Neural progenitor cell (in vitro differentiated cells): ENCODE measurements around the gene CANT1. TPM values are rescaled to one million over a fixed set of nuclear protein-coding genes. Genes with fewer than 3 reads are reported as not detected.

Experiments used
- DNase-seq: peaks from one replicate; pipeline ENCODE4 v3.0.0-alpha.2; 2016; ENCODE audit warnings: low spot score
- H2AFZ ChIP-seq: fragments of 200-600 bp; sonication (generic); replicated peaks from 2 replicates; pipeline ENCODE4 v1.6.1; 2016; ENCODE audit warnings: antibody characterized with exemption
- H3F3A ChIP-seq: fragments of 200-600 bp; sonication (generic); 2 replicates; pipeline ENCODE4 v1.6.1; 2016; ENCODE audit warnings: antibody characterized with exemption, low read depth
- H3K27ac ChIP-seq: fragments of 200-600 bp; sonication (generic); 2 replicates; pipeline ENCODE4 v1.5.1; 2016; ENCODE audit warnings: mild to moderate bottlenecking
- H3K27me3 ChIP-seq: fragments of 200-600 bp; sonication (generic); 2 replicates; pipeline ENCODE4 v1.6.1; 2016; ENCODE audit warnings: mild to moderate bottlenecking, moderate library complexity
- H3K36me3 ChIP-seq: fragments of 200-600 bp; sonication (generic); 2 replicates; pipeline ENCODE4 v1.5.1; 2016
- H3K4me1 ChIP-seq: fragments of 200-600 bp; sonication (generic); 2 replicates; pipeline ENCODE4 v1.6.1; 2016; ENCODE audit warnings: mixed run types
- H3K4me2 ChIP-seq: fragments of 200-600 bp; sonication (generic); 2 replicates; pipeline ENCODE4 v1.6.1; 2016
- H3K4me3 ChIP-seq: fragments of 200-600 bp; sonication (generic); 2 replicates; pipeline ENCODE4 v1.5.1; 2016
- H3K79me2 ChIP-seq: fragments of 200-600 bp; sonication (generic); 2 replicates; pipeline ENCODE4 v1.6.1; 2016; ENCODE audit warnings: low read depth
- H3K9ac ChIP-seq: fragments of 200-600 bp; sonication (generic); 2 replicates; pipeline ENCODE4 v1.6.1; 2016
- H3K9me3 ChIP-seq: fragments of 200-600 bp; sonication (generic); 2 replicates; pipeline ENCODE4 v1.5.1; 2016; ENCODE audit warnings: low read depth
- H4K20me1 ChIP-seq: fragments of 200-600 bp; sonication (generic); 2 replicates; pipeline ENCODE4 v1.6.1; 2016; ENCODE audit warnings: low read depth
- H3K27ac Mint-ChIP-seq: 3 replicates; pipeline ENCODE4 v1.8.0; 2021; ENCODE audit warnings: mixed read lengths
- H3K27me3 Mint-ChIP-seq: 2 replicates; pipeline ENCODE4 v1.8.0; 2022; ENCODE audit warnings: low read depth, mild to moderate bottlenecking, inconsistent platforms, moderate library complexity, mixed read lengths; ENCODE audit not compliant: insufficient read depth
- H3K36me3 Mint-ChIP-seq: 3 replicates; pipeline ENCODE4 v1.8.0; 2021; ENCODE audit warnings: mixed read lengths
- H3K4me1 Mint-ChIP-seq: 3 replicates; pipeline ENCODE4 v1.8.0; 2021; ENCODE audit warnings: mixed read lengths
- H3K4me3 Mint-ChIP-seq: 3 replicates; pipeline ENCODE4 v1.8.0; 2021; ENCODE audit warnings: mild to moderate bottlenecking, moderate library complexity, mixed read lengths
- H3K9me3 Mint-ChIP-seq: 3 replicates; pipeline ENCODE4 v1.8.0; 2020; ENCODE audit warnings: mixed read lengths
- CTCF ChIP-seq: fragments of 200-600 bp; sonication (generic); IDR thresholded peaks from 2 replicates; pipeline ENCODE4 v1.5.1; 2017; ENCODE audit warnings: antibody characterized with exemption, mild to moderate bottlenecking
- EZH2 ChIP-seq: fragments of 200-600 bp; sonication (generic); IDR thresholded peaks from 2 replicates; pipeline ENCODE4 v1.6.1; 2017; ENCODE audit warnings: antibody characterized with exemption, mild to moderate bottlenecking, moderate library complexity
- EZH2phosphoT487 ChIP-seq: fragments of 200-600 bp; sonication (generic); IDR thresholded peaks from 2 replicates; pipeline ENCODE4 v1.6.1; 2017; ENCODE audit warnings: antibody characterized with exemption
- total RNA-seq: library from RNA; depleted of rRNA; stranded (reverse); fragments of >200 nt; gene quantifications from 2 replicates; pipeline ENCODE4 v1.2.3, GENCODE V29; 2015; ENCODE audit warnings: low replicate concordance

CANT1 gene
- total RNA-seq, 1 donor from 2014 or later, result 24.3 TPM

DNA sequence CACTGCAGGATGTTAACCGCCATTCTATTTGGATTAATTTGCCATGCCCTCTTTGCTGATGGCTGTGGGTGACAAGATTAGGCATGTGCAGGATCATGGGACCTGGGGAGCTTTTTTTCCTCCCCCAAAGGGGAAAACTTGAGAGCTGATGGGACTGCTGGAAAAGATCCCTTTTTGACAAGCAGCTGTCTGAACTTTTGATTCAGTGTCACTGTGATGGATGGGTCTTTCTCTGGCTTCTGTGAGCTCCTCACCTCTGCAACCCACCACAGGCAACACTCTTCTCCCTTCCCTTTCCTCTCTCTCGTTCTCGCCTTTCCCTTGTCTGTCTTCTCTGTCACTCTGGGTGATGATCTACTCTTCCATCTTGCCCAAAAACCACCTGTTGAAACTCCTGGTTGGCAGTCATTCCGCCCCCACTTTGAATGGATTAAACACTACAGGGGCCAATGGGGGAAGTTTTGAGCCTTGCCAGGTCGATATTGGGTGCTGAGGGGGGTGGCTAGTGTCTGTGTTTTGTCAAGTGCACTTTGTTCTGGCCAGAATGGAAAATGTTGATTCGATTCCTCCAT lies 3.1 kb upstream of the CANT1 start:
- no peaks in the 10 kb centered on the region for H3K36me3 ChIP-seq
- H2AFZ ChIP-seq, result no peak overlapping the region
- no peak overlapping the region for H3K4me3 Mint-ChIP-seq
- H3K27ac Mint-ChIP-seq, result no peak overlapping the region
- no peak overlapping the region for H3K4me2 ChIP-seq
- H3K4me1 Mint-ChIP-seq, result peaks cover 15% of the 10 kb centered on the region
- H3F3A ChIP-seq, result no peaks in the 10 kb centered on the region
- DNase-seq, result no peak
- H4K20me1 ChIP-seq, result peaks cover 14% of the 10 kb centered on the region
- peaks cover 18% of the 10 kb centered on the region for H3K79me2 ChIP-seq
- peaks cover 21% of the 10 kb centered on the region for H3K9me3 ChIP-seq
- H3K4me3 ChIP-seq, result no peak overlapping the region
- H3K9me3 Mint-ChIP-seq, result peaks cover 36% of the 10 kb centered on the region
- no peak overlapping the region for H3K27ac ChIP-seq
- no peaks in the 10 kb centered on the region for H3K36me3 Mint-ChIP-seq
- no peak overlapping the region for H3K9ac ChIP-seq
- H3K27me3 ChIP-seq, result no peaks in the 10 kb centered on the region
- peaks cover 18% of the 10 kb centered on the region for H3K27me3 Mint-ChIP-seq
- H3K4me1 ChIP-seq, result peaks cover 8% of the 10 kb centered on the region
- TF ChIP-seq CTCF (no peak), EZH2 (no peak), EZH2phosphoT487 (no peak)

GRCh38 chr17:79011451-79012147 lies 2.0 kb upstream of the CANT1 start:
- Mint-ChIP-seq H3K9me3 (peaks cover 29% of the 10 kb centered on the region), H3K4me1 (peaks cover 21% of the 10 kb centered on the region), H3K4me3 (no peak overlapping the region), H3K36me3 (no peaks in the 10 kb centered on the region), H3K27ac (no peak overlapping the region), H3K27me3 (peaks cover 18% of the 10 kb centered on the region)
- Histone ChIP-seq H3K9me3 (peaks cover 21% of the 10 kb centered on the region), H4K20me1 (peaks cover 20% of the 10 kb centered on the region), H3K27me3 (no peaks in the 10 kb centered on the region), H2AFZ (no peak overlapping the region), H3F3A (no peaks in the 10 kb centered on the region), H3K9ac (no peak overlapping the region), H3K27ac (no peak overlapping the region), H3K4me3 (no peak overlapping the region), H3K4me1 (peaks cover 8% of the 10 kb centered on the region), H3K36me3 (no peaks in the 10 kb centered on the region), H3K79me2 (peaks cover 27% of the 10 kb centered on the region), H3K4me2 (no peak overlapping the region)
- TF ChIP-seq EZH2phosphoT487, result no peak
- no peak for TF ChIP-seq CTCF
- TF ChIP-seq EZH2, result no peak
- DNase-seq, result no peak

DNA sequence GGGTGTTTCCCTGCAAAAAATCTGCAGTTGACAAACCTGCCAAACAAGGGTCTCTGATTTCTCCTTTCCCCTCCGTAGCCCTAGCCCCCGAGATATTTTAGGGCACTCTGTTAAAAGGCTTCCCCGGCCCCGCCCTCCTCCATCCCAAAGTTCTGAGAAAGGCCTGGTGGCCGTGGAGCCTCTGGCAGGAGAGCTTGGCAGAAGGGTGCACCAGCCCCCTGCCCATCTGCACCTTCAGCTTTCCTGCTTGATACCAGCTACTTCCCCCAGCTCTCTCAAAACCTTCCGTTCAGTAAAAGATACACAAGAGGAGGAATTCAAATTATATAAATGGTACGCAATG lies 711 bp upstream of the CANT1 start:
- TF ChIP-seq CTCF (no peak), EZH2 (no peak), EZH2phosphoT487 (no peak)
- Histone ChIP-seq H3K4me1 (peaks cover 8% of the 10 kb centered on the region), H3K79me2 (peaks cover 32% of the 10 kb centered on the region), H3K27ac (no peak overlapping the region), H3K27me3 (no peaks in the 10 kb centered on the region), H2AFZ (peak overlapping the region; percentile 81), H3K4me3 (peak overlapping the region; percentile 98), H3K9me3 (peaks cover 20% of the 10 kb centered on the region), H4K20me1 (peaks cover 32% of the 10 kb centered on the region), H3K9ac (no peak overlapping the region), H3K4me2 (peak overlapping the region; percentile 98), H3K36me3 (no peaks in the 10 kb centered on the region), H3F3A (no peaks in the 10 kb centered on the region)
- Mint-ChIP-seq H3K27me3 (peaks cover 18% of the 10 kb centered on the region), H3K4me3 (peak overlapping the region; percentile 89), H3K36me3 (no peaks in the 10 kb centered on the region), H3K27ac (peak overlapping the region; percentile 77), H3K9me3 (peaks cover 26% of the 10 kb centered on the region), H3K4me1 (peaks cover 27% of the 10 kb centered on the region)
- no peak for DNase-seq
